Hematopoietic multipotent progenitor cell (in vitro differentiated cells): ENCODE results near the gene BSCL2. TPM values are rescaled to one million over a fixed set of nuclear protein-coding genes. Genes with fewer than 3 reads are reported as not detected.
"Not testable (repeated sequence)": the region's sequence is repeated elsewhere in the genome, so short reads cannot be mapped to it uniquely, and the experiment has no call there.

Experiments used
- DNase-seq, 3 donors: peaks; one replicate each; pipeline ENCODE4 v3.0.0-alpha.2; 2011 to 2015; ENCODE audit warnings: low read depth in 2 of 3, low spot score in 2 of 3
- total RNA-seq: library from RNA; depleted of rRNA; stranded (reverse); fragments of >200 nt; gene quantifications from one replicate; pipeline ENCODE4 v1.2.3, GENCODE V29; 2012

BSCL2 gene
- total RNA-seq, 1 donor = 66.5 TPM

DNA sequence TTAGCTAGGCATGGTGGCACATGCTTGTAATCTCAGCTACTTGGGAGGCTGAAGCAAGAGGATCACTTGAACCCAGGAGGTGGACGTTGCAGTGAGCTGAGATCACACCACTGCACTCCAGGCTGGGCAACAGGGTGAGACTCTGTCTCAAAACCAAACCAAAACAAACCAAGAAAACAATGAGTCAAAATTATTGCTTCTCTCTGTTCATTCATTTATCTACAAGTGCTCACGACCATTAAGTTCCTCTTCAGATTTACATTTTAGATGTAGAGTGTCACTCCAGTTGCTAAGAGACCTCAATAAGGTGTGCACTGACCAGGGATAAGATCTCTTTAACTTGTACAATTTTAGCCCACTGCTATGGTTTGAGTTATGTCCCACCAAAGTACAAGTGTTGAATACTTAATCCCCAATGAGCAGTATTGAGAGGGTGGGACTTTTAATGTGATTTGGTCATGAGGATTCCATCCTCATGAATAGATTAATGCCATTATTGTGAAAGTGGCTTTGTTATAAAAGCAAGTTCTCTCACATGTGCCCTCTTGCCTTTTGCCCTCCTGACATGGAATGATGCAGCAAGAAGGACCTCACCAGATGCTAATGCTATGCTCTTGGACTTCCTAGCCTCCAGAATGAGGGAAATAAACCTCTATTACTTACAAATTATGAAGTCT, 12.2 kb upstream of the BSCL2 start:
- no peak for DNase-seq

DNA sequence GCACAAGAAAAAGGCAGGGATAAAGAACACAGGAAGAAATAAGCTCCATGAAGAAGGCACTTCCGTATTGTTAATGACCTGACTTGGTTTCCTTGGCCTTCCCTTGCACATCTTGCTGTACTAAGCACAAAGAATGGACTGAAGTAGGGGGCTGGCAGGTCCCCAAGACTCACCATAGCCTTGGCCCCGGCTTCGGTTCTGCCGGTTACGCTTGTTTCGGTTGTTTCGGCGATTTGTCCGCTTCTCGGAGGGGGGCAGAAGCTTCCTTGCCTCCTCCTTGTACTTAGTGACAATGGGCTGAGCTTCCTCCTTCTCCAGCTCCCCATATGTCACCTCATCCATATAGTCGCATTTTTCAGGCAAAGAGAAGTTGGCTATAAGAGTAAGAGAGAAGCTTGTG, 9.6 kb upstream of the BSCL2 start:
- no peak for DNase-seq

DNA sequence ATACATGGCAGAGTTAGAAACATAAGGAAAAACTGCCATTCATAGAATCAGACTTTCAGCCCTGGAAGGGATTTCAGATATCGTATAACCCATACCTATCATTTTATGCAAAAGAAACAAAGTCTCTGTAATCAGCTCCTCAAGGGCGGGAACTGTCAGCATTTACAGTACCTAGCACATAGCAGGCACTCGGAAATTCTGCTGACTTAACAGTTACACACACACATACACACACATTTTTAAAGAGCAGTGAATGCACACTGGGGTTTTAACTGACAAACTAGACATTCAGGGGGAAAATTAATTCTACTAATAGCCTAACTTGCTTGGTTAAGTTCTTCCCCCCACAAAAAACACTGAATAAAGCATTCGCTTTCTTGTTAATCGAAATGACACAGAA, 9.0 kb upstream of the BSCL2 start:
- no peak for DNase-seq

DNA sequence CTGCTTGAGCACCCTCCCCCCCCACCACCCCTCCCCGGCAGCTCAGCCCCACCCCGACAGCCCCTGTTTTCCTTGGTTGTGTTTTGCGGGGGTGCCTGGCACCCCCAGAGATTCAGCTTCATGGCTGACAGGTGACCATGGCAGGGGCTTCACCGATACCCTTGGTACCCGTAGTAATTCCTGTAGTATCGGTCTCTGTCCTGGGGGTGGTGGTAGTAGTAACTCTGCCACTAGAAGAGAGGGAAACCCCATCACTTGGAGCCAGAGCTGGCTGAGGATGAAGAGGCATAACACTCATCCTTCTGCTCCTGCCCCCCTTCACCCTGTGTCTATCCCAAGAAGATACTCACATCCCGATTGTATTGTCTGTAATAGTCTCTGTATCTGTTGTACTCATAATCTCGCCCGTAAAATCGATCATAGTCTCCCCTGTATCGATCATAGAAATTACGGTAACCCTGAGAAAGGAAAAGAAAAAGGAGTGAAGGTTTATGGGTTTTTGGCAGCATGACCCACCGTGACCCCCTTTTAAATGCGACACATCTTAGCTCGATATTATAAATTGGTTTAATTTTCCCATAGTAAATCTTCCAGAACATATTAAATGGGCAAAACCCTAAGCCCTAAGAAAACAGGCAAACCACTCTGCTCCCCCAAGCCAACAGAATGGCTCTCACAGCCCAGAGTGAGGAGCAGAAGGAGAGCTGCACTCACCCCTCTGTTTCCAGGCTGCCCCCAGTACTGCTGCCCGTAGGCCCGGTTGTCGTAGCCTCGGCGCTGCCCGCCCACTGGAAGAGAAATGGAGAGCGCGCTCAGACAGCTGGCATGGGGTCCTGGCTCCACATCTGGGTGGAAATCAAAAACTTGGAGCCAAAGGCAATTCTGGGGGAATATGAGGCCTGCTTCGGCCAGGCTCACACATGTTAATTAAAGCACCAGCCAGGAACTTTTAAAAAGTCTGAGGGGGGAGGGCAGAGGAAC, 8.2 kb upstream of the BSCL2 start:
- DNase-seq = no peak

DNA sequence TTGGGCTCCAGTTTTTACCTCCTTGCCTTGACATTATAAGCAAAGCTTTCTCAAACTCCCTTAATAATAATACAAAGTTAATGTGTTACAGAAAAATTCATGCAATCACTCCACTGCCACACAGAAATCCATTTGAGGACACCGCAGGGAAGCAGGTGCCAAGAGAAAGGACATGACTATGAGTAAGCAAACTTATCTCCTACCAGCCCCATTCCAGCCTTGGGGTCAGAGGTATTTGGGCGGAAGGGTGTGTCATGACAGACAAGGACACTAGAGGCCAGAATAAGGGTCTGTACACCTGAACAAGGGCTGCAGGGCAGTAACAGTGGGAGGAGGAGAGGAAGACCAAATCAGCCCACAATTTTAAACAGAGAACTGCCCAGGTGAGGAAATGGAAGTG, 6.1 kb upstream of the BSCL2 start:
- no peak for DNase-seq

DNA sequence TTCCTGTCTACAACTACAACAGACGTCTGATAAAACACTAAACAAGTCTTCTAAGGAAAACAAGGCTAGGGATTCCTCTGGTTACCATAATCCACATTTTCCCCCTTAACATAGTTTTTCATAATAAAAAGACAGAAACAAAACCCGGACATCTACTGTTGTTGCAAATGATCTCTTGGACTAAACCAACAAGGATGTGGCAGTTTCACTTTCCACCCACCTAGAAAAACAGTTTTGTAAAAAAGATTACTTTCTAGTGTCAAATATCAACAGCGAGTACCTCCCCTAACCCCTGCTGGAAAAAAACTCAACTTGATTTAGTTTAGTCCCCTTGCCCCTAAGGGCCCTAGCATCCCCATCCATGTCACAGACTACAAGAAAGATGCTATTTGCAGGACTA, 5.6 kb upstream of the BSCL2 start:
- no peak for DNase-seq

DNA sequence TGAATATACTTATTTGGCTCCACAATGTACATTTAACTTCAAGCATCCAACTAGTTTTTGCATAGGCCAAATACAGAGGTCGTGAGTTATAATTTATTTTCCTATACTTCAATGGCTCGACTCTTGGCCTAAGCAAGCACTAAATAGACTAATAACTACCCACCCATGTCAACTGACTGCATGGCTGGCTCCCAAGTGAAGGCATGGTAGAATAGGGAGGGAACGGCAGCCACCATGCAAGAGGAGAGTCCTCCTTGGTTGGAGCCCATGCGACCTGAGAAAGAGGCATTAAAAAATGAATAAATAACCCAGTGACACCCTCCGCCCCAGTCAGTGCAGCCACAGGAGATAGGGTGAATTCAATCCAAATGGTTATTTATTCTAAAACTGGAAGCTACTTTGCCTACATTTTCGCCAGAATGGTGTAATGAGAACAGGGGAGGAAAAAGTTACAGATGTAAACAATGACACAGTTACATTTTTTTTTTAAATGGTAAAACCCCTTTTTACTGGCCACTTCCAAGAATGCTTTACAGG, 5.1 kb upstream of the BSCL2 start:
- no peak for DNase-seq

DNA sequence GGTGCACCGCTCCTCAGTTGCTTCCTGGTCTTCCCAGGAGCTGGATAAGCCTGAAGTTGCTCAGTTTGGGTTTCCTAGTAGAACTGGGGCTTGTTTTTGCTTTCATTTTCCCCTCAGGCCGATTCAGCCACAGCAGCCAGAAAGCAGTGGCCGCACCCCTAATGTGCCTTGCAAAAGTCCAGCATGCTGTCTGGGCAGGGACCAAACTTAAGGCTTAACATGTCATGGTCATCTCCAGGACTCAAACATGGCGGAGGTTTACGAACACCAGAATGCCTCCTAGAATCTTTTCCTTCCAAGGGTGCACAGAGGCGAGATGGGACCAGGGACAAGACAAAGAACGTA, 2.7 kb upstream of the BSCL2 start:
- DNase-seq = peak in 1 of 3 donors; percentile 37

DNA sequence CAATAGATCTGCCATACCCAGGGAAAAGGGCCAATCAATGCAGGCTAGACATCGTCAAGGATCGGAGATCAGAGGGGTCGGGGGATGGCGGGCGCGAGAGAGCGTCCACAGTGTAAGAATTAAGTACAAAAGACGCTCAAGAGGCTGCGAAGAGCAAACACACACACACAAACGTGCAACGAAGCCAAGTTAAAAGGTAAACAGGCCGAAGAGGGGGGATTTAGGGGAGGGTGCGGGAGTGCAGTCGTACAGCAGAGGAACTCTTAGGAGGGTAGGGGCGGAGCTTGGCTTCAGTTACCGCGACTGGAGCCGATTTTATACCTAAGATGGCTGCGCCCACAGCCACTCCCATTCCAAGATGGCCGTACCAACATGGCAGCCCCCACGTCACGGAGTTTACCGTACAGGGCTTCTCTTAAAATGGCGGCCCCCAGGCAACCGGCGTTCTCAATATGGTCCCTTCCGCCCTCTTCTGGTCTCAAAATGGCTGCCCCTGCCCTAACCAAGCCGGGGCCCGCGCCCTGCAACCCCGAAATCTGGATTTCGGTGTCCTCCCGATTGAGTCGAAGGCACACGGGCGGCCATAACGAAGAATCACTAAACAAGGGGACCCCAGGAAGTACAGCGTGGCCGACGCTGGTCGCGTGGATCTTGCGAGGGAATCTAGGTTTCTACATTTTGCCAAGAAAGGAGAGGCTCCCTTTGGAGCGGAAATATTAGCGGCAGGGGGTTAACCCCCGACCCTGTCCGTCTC, 2.2 kb upstream of the BSCL2 start:
- peak; percentile 91 to 99 (median 98) for DNase-seq

DNA sequence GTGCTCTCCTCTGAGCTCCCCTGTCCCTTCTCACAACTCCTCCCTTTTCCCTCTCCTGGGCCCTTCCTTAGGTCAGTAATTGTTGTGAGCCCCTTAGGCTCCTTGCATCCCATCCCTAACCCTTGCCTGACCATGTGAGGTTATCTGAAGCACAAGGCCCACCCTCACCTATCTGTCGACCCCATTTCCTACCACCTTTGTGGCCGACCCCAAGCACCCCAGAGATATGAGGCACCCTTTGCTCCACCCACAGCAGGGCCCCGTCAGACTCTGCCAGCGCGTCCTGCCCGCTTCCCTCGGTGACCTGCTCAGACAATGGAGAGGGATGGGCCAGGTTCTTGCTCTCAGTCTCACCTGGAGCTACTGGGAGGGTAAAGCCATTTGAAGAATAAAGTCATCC, 1.6 kb upstream of the BSCL2 start:
- DNase-seq = no peak

DNA sequence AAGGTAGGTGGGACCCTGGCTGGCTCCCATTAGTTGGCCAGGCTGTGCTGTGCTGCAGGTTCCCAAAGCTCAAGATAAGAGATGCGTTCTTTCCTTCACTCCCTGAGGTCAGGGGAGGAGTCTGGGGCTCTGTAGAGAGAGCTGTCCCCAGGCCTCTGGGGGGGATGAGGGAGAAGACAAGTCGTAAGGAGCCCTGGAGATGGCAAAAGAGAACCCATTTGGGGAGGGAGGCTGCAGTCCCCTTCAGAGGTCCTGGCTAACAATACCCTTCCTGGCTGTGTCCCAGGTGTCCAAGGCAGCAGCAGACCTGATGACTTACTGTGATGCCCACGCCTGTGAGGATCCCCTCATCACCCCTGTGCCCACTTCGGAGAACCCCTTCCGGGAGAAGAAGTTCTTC, 1.2 kb upstream of the BSCL2 start:
- DNase-seq = no peak

DNA sequence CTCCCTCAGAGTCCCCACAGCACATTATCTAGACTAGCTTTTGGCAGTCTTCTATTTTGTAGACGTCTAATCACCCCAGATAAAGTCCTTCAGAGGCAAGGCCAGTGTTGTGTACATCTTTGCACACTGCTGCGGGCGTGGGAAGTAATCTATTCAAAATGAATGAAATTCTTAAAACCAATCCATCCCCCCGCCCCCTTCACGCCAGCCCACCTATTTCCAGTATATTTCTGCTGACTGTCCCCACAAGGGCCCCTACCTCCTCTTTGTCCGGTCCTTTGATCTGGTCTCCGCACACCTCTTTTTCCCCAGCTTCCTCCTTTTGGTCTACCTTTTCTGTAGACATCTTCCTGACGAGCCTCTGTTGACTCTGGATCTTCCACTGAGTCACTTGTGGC, 375 bp downstream of the BSCL2 start:
- DNase-seq = no peak

DNA sequence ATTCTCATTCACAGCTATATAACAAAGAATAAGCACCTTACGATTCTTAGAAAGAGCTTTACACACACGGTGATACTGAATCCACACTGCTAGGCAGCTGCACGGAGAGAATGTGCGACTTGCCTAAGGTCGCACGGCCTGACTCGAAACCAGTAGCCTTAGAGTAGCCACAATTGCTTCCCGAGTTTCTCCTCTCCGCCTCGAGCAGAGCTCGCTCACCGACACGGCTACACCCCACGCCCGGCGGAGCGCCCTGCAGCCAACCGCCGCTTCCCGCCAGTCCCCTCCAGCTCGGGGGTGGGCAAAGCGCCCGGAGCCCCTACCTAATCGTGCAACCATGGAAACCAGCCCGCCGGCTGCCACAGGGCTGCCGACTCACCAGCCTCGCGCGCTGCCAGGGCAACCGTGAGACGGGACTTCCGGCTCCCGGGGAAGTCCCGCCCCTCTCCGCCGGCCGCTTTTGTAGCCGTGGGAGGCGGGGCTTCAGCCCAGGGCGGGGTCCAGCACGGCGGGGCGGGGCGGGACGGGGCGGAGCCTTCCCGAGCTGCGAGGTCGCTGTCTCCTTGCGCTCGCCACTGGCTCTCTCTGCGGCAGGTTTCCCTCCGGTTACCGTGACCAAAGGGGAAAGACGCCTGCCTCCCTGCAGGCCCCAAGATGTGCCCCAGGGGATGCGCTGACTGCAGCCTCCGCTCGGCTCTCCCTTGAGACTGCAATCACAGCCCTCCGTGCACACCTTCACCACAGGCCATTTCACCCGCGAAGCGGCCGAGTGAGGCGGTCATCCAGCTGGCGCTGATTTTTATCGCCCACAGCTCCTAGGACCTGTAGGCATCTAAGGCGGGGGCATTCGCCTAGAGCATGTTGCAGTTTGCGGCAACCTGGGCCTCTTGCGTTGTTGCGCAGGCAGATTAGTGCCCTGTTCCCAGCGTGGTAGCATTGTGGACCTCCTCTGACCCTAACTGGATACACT, 1.1 kb downstream of the BSCL2 start:
- peak; percentile 82 to 97 (median 95) for DNase-seq

DNA sequence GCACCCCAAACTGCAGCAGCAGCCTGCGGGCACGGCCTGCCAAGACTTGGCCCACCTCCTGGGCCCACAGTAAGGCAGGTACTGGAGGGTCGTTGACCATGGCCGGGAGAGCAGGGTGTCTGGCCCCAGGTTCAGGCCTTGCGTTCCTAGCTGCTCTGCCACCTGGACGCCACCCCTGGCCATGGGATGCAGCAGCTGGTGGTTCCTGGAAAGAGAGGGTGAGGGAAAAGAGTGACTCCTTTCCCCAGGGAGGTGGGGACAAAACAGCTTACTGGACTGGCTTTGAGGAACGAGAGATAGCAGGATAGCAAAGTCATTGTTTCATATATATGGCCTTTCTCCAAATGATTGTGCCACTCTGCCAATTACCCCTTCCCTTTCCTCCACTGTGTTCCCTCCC, 1.8 kb downstream of the BSCL2 start:
- no peak for DNase-seq

DNA sequence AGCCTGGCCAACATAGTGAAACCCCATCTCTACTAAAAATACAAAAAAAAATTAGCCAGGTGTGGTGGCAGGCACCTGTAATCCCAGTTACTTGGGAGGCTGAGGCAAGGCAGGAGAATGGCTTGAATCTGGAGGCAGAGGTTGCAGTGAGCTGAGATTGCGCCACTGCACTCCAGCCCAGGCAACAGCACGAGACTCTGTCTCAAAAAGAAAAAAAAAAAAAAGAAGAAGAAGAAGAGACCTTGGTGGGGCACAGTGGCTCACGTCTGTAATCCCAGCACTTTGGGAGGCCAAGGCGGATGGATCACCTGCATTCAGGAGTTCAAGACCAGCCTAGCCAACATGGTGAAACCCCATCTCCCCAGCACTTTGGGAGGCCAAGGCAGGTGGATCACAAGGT, 3.3 kb downstream of the BSCL2 start:
- not testable (repeated sequence) for DNase-seq

DNA sequence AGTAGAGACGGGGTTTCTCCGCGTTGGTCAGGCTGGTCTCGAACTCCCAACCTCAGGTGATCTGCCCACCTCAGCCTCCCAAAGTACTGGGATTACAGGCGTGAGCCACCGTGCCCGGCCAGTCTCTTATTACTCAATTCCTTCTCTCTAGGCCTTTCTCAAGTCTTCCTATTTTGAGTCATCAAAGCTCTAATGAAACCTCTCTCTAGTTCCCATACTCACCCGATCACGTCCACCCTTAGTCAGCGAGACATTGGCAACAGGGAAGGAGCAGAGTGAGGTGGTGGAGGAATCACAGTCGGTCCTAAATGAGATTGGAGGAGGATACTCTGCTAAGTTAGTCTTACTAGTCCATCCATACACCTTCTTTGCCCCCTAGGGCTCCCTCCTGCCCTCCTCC, 5.0 kb downstream of the BSCL2 start:
- no peak for DNase-seq

DNA sequence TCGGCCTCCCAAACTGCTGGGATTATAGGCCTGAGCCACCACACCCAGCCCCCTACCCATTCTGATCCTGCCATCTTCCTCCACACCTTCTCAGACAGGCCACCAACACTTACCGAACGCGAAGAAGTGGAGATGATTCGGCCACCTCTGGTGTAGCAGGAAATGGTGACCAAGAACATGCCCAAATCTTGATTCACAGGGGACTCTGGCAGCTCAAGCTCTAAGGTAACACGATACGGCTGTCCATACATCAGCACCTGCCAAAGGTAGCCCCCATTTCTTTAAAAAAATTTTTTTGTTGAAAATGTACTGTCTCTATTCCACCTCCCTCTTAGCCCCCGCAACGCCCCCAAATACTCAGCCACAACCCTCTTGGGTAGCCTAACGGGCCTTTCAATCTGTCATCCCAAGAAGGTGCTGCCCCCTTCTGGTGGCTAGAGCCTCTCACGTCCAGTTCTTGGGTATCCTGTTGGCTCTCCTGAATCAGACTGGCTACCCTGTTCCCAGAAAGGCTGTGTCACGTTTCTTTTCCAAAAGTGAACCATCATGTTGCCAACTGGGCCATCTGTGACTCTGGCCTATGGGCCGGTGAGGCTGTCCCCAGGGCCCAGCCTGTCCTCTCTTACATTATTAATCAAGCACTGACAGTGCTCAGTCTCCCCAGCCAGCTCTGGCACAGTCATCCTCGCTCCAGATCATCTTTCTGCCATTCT, 12.6 kb downstream of the BSCL2 start:
- peak in 2 of 3 donors; percentile 80 to 88 for DNase-seq

DNA sequence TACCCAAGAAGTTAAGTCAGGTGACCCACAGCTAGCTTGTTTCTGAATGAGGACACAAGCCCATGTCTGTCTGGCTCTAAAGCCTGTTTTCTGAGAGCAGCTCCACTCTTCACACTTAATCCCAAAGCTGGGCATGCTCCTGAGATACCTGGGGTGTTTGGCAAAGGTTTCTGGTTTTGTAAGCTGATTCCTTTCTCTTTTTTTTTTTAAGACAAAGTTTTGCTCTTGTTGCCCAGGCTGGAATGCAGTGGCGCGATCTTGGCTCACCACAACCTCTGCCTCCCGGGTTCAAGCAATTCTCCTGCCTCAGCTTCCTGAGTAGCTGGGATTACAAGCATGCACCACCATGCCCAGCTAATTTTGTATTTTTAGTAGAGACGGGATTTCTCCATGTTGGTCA, 13.6 kb downstream of the BSCL2 start:
- not testable (repeated sequence) for DNase-seq

DNA sequence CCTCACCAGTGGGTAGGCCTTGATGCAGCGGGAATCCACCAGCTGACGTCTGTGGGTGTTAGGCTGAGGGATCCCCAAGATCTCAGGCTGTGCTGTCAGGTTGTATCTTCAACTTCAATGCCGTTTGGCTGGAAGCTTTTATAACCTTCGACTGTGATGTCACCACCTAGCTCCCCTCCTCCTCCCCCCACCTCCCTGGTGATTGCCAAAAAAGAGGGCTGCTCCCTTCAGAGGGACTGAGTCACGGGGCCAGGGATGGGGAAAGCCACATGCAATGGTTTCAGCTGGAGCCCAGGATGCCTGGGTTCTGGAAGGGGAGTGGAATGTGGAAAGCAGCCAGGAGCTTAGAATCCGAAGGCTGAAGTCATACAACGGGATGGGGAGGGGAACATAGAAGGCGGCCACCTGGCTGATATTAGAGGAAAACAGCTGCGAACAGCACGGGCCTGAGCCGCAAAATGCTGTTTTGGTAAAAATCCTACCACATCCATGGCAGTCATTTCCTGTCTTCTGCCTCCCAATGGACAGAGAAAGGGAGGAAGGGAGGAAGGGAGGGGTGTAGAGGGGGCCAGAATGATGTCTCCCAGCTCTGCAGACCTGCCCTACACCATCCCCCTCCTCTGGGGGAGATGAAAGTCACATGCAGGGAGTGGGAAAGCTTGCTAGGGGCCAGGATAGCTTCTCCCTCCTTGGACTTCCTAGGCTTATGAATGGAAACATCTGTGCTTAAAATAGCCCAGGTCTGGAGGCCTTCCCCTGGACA, 17.6 kb downstream of the BSCL2 start, which contains the start of gene LRRN4CL:
TSS of gene LRRN4CL (minus strand) at position 110 of the 763 bp plus-strand sequence. CDS start 1,022 bp downstream, outside the sequence.
- no peak for DNase-seq
